ENCODE data around the gene PFKM. TPM values are rescaled to one million over a fixed set of nuclear protein-coding genes. Genes with fewer than 3 reads are reported as not detected.
"Not testable (repeated sequence)": the region's sequence is repeated elsewhere in the genome, so short reads cannot be mapped to it uniquely, and the experiment has no call there.

PFKM gene
- total RNA-seq, 2 experiments from 2014 or later, result 16.8 TPM

- no peak overlapping the region for H3K4me3 Mint-ChIP-seq
- H3K27me3 Mint-ChIP-seq, result no peaks in the 10 kb centered on the region
- H3K36me3 Mint-ChIP-seq (ENCODE audit: low read depth), result peaks cover 54% of the 10 kb centered on the region
- ChIA-PET CTCF (interaction anchor here (3.4 kb wide), 1 partner anchor 71 kb away, joined by 12 read pairs; the partner anchor contains the start of gene ASB8), POLR2A (interaction anchor here (1.5 kb wide), 1 partner anchor 71 kb away, joined by 3 read pairs; the partner anchor contains the start of gene ASB8)
- no peaks in the 10 kb centered on the region for H3K4me1 Mint-ChIP-seq
- DNase-seq, result no peak
- no peak overlapping the region for H3K27ac Mint-ChIP-seq
- H3K9me3 Mint-ChIP-seq, result no peaks in the 10 kb centered on the region
Measured at GRCh38 chr12:48086327-48086726, 32.8 kb upstream of the PFKM start.

GRCh38 chr12:48092611-48093010 is 26.6 kb upstream of the PFKM start:
- H3K4me1 Mint-ChIP-seq, result peaks cover 2% of the 10 kb centered on the region
- H3K27me3 Mint-ChIP-seq, result no peaks in the 10 kb centered on the region
- peaks cover 39% of the 10 kb centered on the region for H3K36me3 Mint-ChIP-seq (ENCODE audit: low read depth)
- ChIA-PET POLR2A (interaction anchor here (1.3 to 1.7 kb wide), 2 partner anchors 10 to 13 kb away, joined by 6 to 7 read pairs; no protein-coding TSS in a partner anchor), CTCF (interaction anchor here (1.1 kb wide), 1 partner anchor 8 kb away, joined by 3 read pairs; no protein-coding TSS in a partner anchor)
- DNase-seq, result no peak
- no peak overlapping the region for H3K4me3 Mint-ChIP-seq
- no peak overlapping the region for H3K27ac Mint-ChIP-seq
- H3K9me3 Mint-ChIP-seq, result no peaks in the 10 kb centered on the region

GRCh38 chr12:48104531-48104930 is 14.6 kb upstream of the PFKM start:
- Mint-ChIP-seq H3K27me3 (no peaks in the 10 kb centered on the region), H3K4me3 (peak overlapping the region; percentile 94), H3K9me3 (no peaks in the 10 kb centered on the region), H3K27ac (peak overlapping the region; percentile 84), H3K4me1 (peaks cover 51% of the 10 kb centered on the region), H3K36me3 (ENCODE audit: low read depth) (peaks cover 9% of the 10 kb centered on the region)
- no peak for DNase-seq
- POLR2A ChIA-PET, result interaction anchor here (1.0 to 5.1 kb wide), 10 partner anchors 9 to 95 kb away, joined by 3 to 54 read pairs (median 4); partner anchors contain the start of genes ASB8 and PFKM
- CTCF ChIA-PET, result no interaction called here

GRCh38 chr12:48105321-48105866 is 13.8 kb upstream of the PFKM start:
- Mint-ChIP-seq H3K36me3 (ENCODE audit: low read depth) (peaks cover 6% of the 10 kb centered on the region), H3K27ac (peak overlapping the region; percentile 84), H3K4me3 (peak overlapping the region; percentile 94), H3K4me1 (peaks cover 55% of the 10 kb centered on the region), H3K27me3 (no peaks in the 10 kb centered on the region), H3K9me3 (no peaks in the 10 kb centered on the region)
- POLR2A ChIA-PET, result interaction anchor here (0.6 to 5.1 kb wide), 19 partner anchors 9 to 577 kb away, joined by 3 to 54 read pairs (median 4); partner anchors contain the start of genes ASB8, KANSL2 and PFKM
- DNase-seq, result peak; percentile 47
- CTCF ChIA-PET, result interaction anchor here (0.7 to 0.9 kb wide), 2 partner anchors 52 to 53 kb away, joined by 3 read pairs; partner anchors contain the start of gene ASB8

- Mint-ChIP-seq H3K4me1 (peaks cover 55% of the 10 kb centered on the region), H3K27ac (peak within 1 kb of the TSS; percentile 84), H3K4me3 (peak within 1 kb of the TSS; percentile 94), H3K27me3 (no peaks in the 10 kb centered on the region), H3K36me3 (ENCODE audit: low read depth) (peaks cover 6% of the 10 kb centered on the region), H3K9me3 (no peaks in the 10 kb centered on the region)
- ChIA-PET POLR2A (interaction anchor here (0.6 to 5.1 kb wide), 18 partner anchors 10 to 576 kb away, joined by 3 to 54 read pairs (median 4); partner anchors contain the start of genes ASB8, KANSL2, PFKM and VDR), CTCF (interaction anchor here (0.7 to 2.5 kb wide), 5 partner anchors 13 to 298 kb away, joined by 3 to 12 read pairs (median 3); partner anchors contain the start of genes ASB8 and PFKM)
- peak; percentile 91 for DNase-seq
Measured at GRCh38 chr12:48105867-48106680, 13.1 kb upstream of the PFKM start, which contains the start of gene SENP1. SENP1 (minus strand) TSS chr12:48106079; CDS start chr12:48101472, 4,607 bp downstream.

GRCh38 chr12:48106681-48107613 is 12.2 kb upstream of the PFKM start:
- DNase-seq, result no peak
- Mint-ChIP-seq H3K4me1 (peaks cover 49% of the 10 kb centered on the region), H3K4me3 (peak overlapping the region; percentile 94), H3K27me3 (no peaks in the 10 kb centered on the region), H3K36me3 (ENCODE audit: low read depth) (peaks cover 6% of the 10 kb centered on the region), H3K9me3 (no peaks in the 10 kb centered on the region), H3K27ac (peak overlapping the region; percentile 84)
- POLR2A ChIA-PET, result interaction anchor here (0.5 to 5.1 kb wide), 7 partner anchors 8 to 223 kb away, joined by 3 to 54 read pairs (median 3); partner anchors contain the start of genes ASB8, PFKM and VDR
- CTCF ChIA-PET, result interaction anchor here (0.6 to 2.5 kb wide), 4 partner anchors 13 to 299 kb away, joined by 3 to 12 read pairs (median 4); partner anchors contain the start of genes ASB8 and PFKM

- Mint-ChIP-seq H3K4me1 (peaks cover 35% of the 10 kb centered on the region), H3K27ac (no peak overlapping the region), H3K27me3 (peaks cover 6% of the 10 kb centered on the region), H3K9me3 (no peaks in the 10 kb centered on the region), H3K36me3 (ENCODE audit: low read depth) (peaks cover 6% of the 10 kb centered on the region), H3K4me3 (no peak overlapping the region)
- POLR2A ChIA-PET, result no interaction called here
- no peak for DNase-seq
- CTCF ChIA-PET, result interaction anchor here (1.0 kb wide), 1 partner anchor 8 kb away, joined by 5 read pairs; no protein-coding TSS in a partner anchor
Measured at GRCh38 chr12:48109424-48109823, 9.7 kb upstream of the PFKM start.

- peaks cover 15% of the 10 kb centered on the region for H3K27me3 Mint-ChIP-seq
- no peak overlapping the region for H3K27ac Mint-ChIP-seq
Measured at GRCh38 chr12:48110691-48111311, 8.4 kb upstream of the PFKM start.

GRCh38 chr12:48111312-48111693 is 7.9 kb upstream of the PFKM start:
- H3K27ac Mint-ChIP-seq; CTCF ChIA-PET; H3K4me3 Mint-ChIP-seq; H3K36me3 Mint-ChIP-seq (ENCODE audit: low read depth); POLR2A ChIA-PET; H3K9me3 Mint-ChIP-seq; DNase-seq: not testable (repeated sequence)
- Mint-ChIP-seq H3K4me1 (peaks cover 30% of the 10 kb centered on the region), H3K27me3 (peaks cover 15% of the 10 kb centered on the region)

More at GRCh38 chr12:48110691-48111311, 8.4 kb upstream of the PFKM start:
- no peak for DNase-seq
- Mint-ChIP-seq H3K4me3 (no peak overlapping the region), H3K36me3 (ENCODE audit: low read depth) (no peaks in the 10 kb centered on the region), H3K9me3 (no peaks in the 10 kb centered on the region), H3K4me1 (peaks cover 31% of the 10 kb centered on the region)
- ChIA-PET CTCF (no interaction called here), POLR2A (no interaction called here)

- CTCF ChIA-PET, result no interaction called here
- H3K36me3 Mint-ChIP-seq (ENCODE audit: low read depth), result no peaks in the 10 kb centered on the region
- H3K27me3 Mint-ChIP-seq, result peaks cover 25% of the 10 kb centered on the region
- no peak for DNase-seq
- no peak overlapping the region for H3K4me3 Mint-ChIP-seq
- H3K27ac Mint-ChIP-seq, result no peak overlapping the region
- peaks cover 20% of the 10 kb centered on the region for H3K4me1 Mint-ChIP-seq
- H3K9me3 Mint-ChIP-seq, result no peaks in the 10 kb centered on the region
- POLR2A ChIA-PET, result no interaction called here
Measured at GRCh38 chr12:48115957-48116356, 3.2 kb upstream of the PFKM start.

- ChIA-PET POLR2A (interaction anchor here (1.0 to 5.2 kb wide), 3 partner anchors 12 to 28 kb away, joined by 3 to 45 read pairs (median 4); partner anchors contain the start of gene SENP1), CTCF (interaction anchor here (1.1 to 2.2 kb wide), 2 partner anchors 11 to 500 kb away, joined by 3 to 12 read pairs; no protein-coding TSS in a partner anchor)
- Mint-ChIP-seq H3K27me3 (peaks cover 25% of the 10 kb centered on the region), H3K4me3 (peak overlapping the region; percentile 96), H3K4me1 (peaks cover 21% of the 10 kb centered on the region), H3K9me3 (no peaks in the 10 kb centered on the region), H3K27ac (no peak overlapping the region), H3K36me3 (ENCODE audit: low read depth) (peaks cover 4% of the 10 kb centered on the region)
- no peak for DNase-seq
Measured at GRCh38 chr12:48118284-48118871, 786 bp upstream of the PFKM start.
